Stimulated activated memory B cell treated with anti-CD40 and anti-IgM and Interleukin-4, amounts not matched to agents 10 μg/mL and 1 μg/mL and 100 μg/mL, for 72 hours (primary cell): ENCODE data around the gene FBN1.

Experiments used
- ATAC-seq: fragments of 150-1000 bp; cut with Tn5 transposase; 2 replicates; pipeline ENCODE4 v1.10.0; 2021
- H3K27ac Mint-ChIP-seq: one replicate; pipeline ENCODE4 v1.8.0; 2022; ENCODE audit warnings: mild to moderate bottlenecking, mixed read lengths
- H3K27me3 Mint-ChIP-seq: one replicate; pipeline ENCODE4 v1.8.0; 2022; ENCODE audit warnings: mixed read lengths
- H3K36me3 Mint-ChIP-seq: one replicate; pipeline ENCODE4 v1.8.0; 2022; ENCODE audit warnings: mixed read lengths
- H3K4me1 Mint-ChIP-seq: one replicate; pipeline ENCODE4 v1.8.0; 2022; ENCODE audit warnings: mixed read lengths
- H3K4me3 Mint-ChIP-seq: one replicate; pipeline ENCODE4 v1.8.0; 2022; ENCODE audit warnings: mild to moderate bottlenecking, moderate library complexity, mixed read lengths
- H3K9me3 Mint-ChIP-seq: one replicate; pipeline ENCODE4 v1.8.0; 2022; ENCODE audit warnings: mixed read lengths

Gene FBN1

GRCh38 chr15:48664436-48664835, 18.9 kb upstream of the FBN1 start:
- Mint-ChIP-seq H3K36me3 (no peaks in the 10 kb centered on the region), H3K27me3 (no peaks in the 10 kb centered on the region), H3K9me3 (peaks cover 6% of the 10 kb centered on the region), H3K4me1 (no peaks in the 10 kb centered on the region), H3K27ac (no peak overlapping the region), H3K4me3 (no peak overlapping the region)
- ATAC-seq = no peak

DNA sequence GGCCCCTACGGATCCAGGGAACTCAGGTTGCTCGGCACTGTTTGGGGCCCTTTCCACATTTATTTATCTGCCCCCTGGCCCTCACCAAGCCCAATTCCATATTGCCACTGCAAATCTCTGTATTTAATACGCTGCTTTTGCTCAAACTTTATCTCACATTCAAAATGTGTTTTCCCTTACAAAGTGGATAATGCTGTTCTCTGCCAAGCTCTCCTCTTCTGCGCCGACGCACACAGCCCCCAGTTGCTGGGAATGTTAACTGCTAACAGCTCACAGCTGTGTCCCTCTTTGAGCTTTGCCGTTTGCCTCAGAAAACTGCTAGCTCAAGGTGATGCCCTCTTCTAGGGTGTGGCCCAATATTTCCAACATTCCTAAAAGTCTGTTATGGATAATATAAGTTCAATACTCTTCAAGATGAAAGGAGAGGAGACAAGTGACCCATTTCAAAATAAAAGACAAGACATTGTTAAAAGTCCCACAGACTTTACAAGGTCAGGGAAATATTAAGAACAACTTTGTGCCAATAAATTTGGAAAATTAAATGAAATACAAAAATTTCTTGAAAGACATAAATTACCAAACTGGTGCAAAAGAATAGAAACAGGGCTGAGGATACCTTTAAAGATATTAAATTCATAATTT, 12.6 kb upstream of the FBN1 start:
- H3K9me3 Mint-ChIP-seq = peaks cover 6% of the 10 kb centered on the region
- H3K4me3 Mint-ChIP-seq = no peak overlapping the region
- no peaks in the 10 kb centered on the region for H3K36me3 Mint-ChIP-seq
- no peaks in the 10 kb centered on the region for H3K4me1 Mint-ChIP-seq
- no peak overlapping the region for H3K27ac Mint-ChIP-seq
- no peak for ATAC-seq
- H3K27me3 Mint-ChIP-seq = peaks cover 17% of the 10 kb centered on the region

DNA sequence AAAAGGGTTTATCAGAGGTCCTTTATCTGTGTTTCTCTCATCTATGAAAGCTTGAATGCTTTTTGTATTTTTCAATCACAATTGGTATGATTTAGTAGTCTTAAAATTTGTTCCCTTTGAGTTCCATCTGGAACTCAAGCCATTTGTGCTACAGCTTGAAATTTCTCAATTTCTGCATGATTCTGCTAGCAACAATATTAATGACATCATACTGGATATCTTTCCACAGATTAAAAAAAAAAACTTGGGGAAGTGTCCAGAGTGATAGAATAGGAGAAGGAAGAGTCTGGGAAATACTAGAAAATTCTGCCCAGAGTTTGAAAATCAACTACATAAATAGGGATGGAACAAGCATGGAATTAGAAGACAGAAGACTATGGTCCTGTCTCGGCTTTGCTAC, 9.3 kb upstream of the FBN1 start:
- Mint-ChIP-seq H3K4me1 (no peaks in the 10 kb centered on the region), H3K4me3 (no peak overlapping the region), H3K27me3 (peaks cover 17% of the 10 kb centered on the region), H3K27ac (no peak overlapping the region), H3K36me3 (no peaks in the 10 kb centered on the region), H3K9me3 (no peaks in the 10 kb centered on the region)
- ATAC-seq = no peak

- H3K9me3 Mint-ChIP-seq = no peaks in the 10 kb centered on the region
- H3K27ac Mint-ChIP-seq = no peak overlapping the region
- peak; percentile 19 for ATAC-seq
- no peaks in the 10 kb centered on the region for H3K36me3 Mint-ChIP-seq
- H3K27me3 Mint-ChIP-seq = peaks cover 17% of the 10 kb centered on the region
- H3K4me3 Mint-ChIP-seq = no peak overlapping the region
- H3K4me1 Mint-ChIP-seq = no peaks in the 10 kb centered on the region
Measured at GRCh38 chr15:48653913-48654670, 8.6 kb upstream of the FBN1 start.

DNA sequence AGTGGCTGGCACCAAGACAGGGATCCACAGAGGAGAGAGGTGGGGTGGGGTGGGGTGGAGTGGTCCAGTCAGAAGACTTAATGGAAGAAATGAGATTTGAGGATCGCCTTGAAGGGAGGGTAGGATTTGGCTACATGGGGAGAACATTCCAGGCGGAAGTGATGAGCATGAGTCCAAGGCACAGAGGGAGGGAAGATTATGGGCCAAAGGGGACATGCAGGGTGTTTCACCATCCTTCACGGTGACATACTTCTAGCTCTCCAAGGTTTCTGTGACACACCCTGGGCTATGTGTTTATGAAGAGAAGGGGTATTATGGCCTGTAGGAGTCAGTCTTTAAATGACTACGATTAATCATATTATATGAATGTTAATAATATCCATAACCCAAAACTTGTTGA, 7.7 kb upstream of the FBN1 start:
- ATAC-seq = no peak
- no peak overlapping the region for H3K4me3 Mint-ChIP-seq
- H3K27ac Mint-ChIP-seq = no peak overlapping the region
- no peaks in the 10 kb centered on the region for H3K4me1 Mint-ChIP-seq
- peaks cover 12% of the 10 kb centered on the region for H3K27me3 Mint-ChIP-seq
- no peaks in the 10 kb centered on the region for H3K36me3 Mint-ChIP-seq
- H3K9me3 Mint-ChIP-seq = no peaks in the 10 kb centered on the region

DNA sequence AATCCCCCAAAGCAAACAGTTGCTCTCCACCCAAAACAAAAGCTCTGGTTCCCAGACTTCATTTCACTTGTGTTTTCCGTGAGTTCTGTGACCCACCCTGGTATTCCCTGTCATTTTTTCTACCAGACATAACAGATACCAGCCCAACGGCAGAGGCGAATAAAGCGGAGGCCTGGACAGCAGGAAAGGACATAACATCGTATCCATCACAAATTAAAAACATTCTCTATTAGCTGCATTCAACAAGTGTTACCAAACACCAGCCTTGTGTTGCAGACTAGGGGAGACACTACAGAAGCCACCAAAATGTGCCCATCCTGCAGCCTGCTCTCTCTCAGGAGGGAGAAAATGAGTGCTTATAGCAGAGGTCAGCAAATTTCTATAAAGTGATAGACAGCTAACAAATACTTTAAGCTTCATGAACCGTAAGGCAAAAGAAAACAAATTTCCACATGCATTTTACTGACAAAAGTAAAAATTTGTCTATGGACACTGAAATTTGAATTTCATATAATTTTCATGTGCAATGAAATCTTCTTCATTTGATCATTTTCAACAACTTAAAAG, 7.1 kb upstream of the FBN1 start:
- H3K36me3 Mint-ChIP-seq = no peaks in the 10 kb centered on the region
- no peak for ATAC-seq
- no peaks in the 10 kb centered on the region for H3K9me3 Mint-ChIP-seq
- H3K4me3 Mint-ChIP-seq = no peak overlapping the region
- no peaks in the 10 kb centered on the region for H3K4me1 Mint-ChIP-seq
- H3K27me3 Mint-ChIP-seq = peaks cover 8% of the 10 kb centered on the region
- H3K27ac Mint-ChIP-seq = no peak overlapping the region

- H3K27ac Mint-ChIP-seq = no peak overlapping the region
- no peaks in the 10 kb centered on the region for H3K4me1 Mint-ChIP-seq
- peaks cover 3% of the 10 kb centered on the region for H3K27me3 Mint-ChIP-seq
- no peaks in the 10 kb centered on the region for H3K9me3 Mint-ChIP-seq
- H3K4me3 Mint-ChIP-seq = no peak overlapping the region
- no peaks in the 10 kb centered on the region for H3K36me3 Mint-ChIP-seq
- no peak for ATAC-seq
Measured at GRCh38 chr15:48650931-48651330, 5.4 kb upstream of the FBN1 start.

- Mint-ChIP-seq H3K27me3 (peaks cover 14% of the 10 kb centered on the region), H3K9me3 (no peaks in the 10 kb centered on the region), H3K4me1 (peaks cover 9% of the 10 kb centered on the region), H3K4me3 (no peak overlapping the region), H3K36me3 (no peaks in the 10 kb centered on the region), H3K27ac (no peak overlapping the region)
- ATAC-seq = no peak
Measured at GRCh38 chr15:48647962-48648361, 2.5 kb upstream of the FBN1 start.

GRCh38 chr15:48646331-48646730, 822 bp upstream of the FBN1 start:
- Mint-ChIP-seq H3K4me1 (peaks cover 9% of the 10 kb centered on the region), H3K36me3 (no peaks in the 10 kb centered on the region), H3K27me3 (peaks cover 14% of the 10 kb centered on the region), H3K9me3 (no peaks in the 10 kb centered on the region), H3K4me3 (peak overlapping the region; percentile 76), H3K27ac (no peak overlapping the region)
- peak; percentile 2 for ATAC-seq

GRCh38 chr15:48644827-48645557, 517 bp downstream of the FBN1 start:
- ATAC-seq = peak; percentile 55
- Mint-ChIP-seq H3K4me1 (peaks cover 9% of the 10 kb centered on the region), H3K27ac (no peak overlapping the region), H3K9me3 (no peaks in the 10 kb centered on the region), H3K36me3 (no peaks in the 10 kb centered on the region), H3K27me3 (peaks cover 14% of the 10 kb centered on the region), H3K4me3 (peak overlapping the region; percentile 76)

DNA sequence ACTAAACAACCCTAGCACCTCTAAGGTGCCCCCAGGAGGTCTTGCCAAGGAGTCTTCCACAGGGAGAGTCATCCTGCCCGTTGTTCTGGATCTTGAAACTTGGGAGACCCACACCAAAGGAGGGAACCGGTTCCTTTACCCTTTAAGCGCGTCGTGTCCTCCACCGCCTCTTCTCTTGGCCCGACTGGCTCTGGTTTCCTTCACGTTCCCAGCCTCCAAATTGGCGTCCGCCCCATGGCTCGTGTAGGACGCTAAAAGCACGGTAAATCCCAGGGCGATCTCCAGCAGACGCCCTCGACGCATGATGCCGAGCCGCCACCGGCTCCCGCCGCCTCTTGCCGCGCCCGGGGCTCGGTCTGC, 1.1 kb downstream of the FBN1 start:
- H3K36me3 Mint-ChIP-seq = no peaks in the 10 kb centered on the region
- no peaks in the 10 kb centered on the region for H3K9me3 Mint-ChIP-seq
- peaks cover 9% of the 10 kb centered on the region for H3K4me1 Mint-ChIP-seq
- H3K4me3 Mint-ChIP-seq = peak overlapping the region; percentile 24
- H3K27me3 Mint-ChIP-seq = peaks cover 14% of the 10 kb centered on the region
- no peak overlapping the region for H3K27ac Mint-ChIP-seq
- ATAC-seq = no peak

GRCh38 chr15:48643776-48644466, 1.6 kb downstream of the FBN1 start:
- H3K4me1 Mint-ChIP-seq = peaks cover 9% of the 10 kb centered on the region
- ATAC-seq = no peak
- H3K36me3 Mint-ChIP-seq = no peaks in the 10 kb centered on the region
- H3K4me3 Mint-ChIP-seq = no peak overlapping the region
- H3K27ac Mint-ChIP-seq = no peak overlapping the region
- H3K27me3 Mint-ChIP-seq = peaks cover 14% of the 10 kb centered on the region
- H3K9me3 Mint-ChIP-seq = no peaks in the 10 kb centered on the region

GRCh38 chr15:48643206-48643605, 2.3 kb downstream of the FBN1 start:
- Mint-ChIP-seq H3K36me3 (no peaks in the 10 kb centered on the region), H3K27ac (no peak overlapping the region), H3K9me3 (no peaks in the 10 kb centered on the region), H3K4me3 (no peak overlapping the region), H3K27me3 (peaks cover 14% of the 10 kb centered on the region), H3K4me1 (peaks cover 9% of the 10 kb centered on the region)
- no peak for ATAC-seq

- Mint-ChIP-seq H3K27me3 (peaks cover 14% of the 10 kb centered on the region), H3K36me3 (no peaks in the 10 kb centered on the region), H3K27ac (no peak overlapping the region), H3K9me3 (no peaks in the 10 kb centered on the region), H3K4me1 (peaks cover 9% of the 10 kb centered on the region), H3K4me3 (no peak overlapping the region)
- ATAC-seq = no peak
Measured at GRCh38 chr15:48642795-48643194, 2.7 kb downstream of the FBN1 start.

DNA sequence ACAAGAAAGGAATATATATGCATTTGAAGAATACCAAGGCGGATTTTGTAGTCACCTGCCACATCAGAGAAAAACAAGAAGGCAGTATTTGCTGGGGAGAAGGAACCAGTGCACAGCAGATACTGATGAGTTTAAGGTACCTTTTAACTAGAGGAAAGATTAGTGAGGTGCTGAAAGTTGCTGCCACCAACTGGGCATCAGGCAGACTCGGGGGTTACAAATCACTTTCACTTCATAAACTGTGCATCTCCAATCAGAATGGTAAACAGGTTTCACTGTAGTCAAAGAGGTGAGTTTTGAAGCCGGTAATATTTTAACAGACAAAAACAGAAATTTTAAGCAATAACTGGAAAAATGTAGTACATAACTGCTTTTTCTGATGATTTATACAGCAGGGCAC, 4.1 kb downstream of the FBN1 start:
- Mint-ChIP-seq H3K9me3 (no peaks in the 10 kb centered on the region), H3K27ac (no peak overlapping the region), H3K4me3 (no peak overlapping the region), H3K36me3 (no peaks in the 10 kb centered on the region), H3K4me1 (peaks cover 9% of the 10 kb centered on the region), H3K27me3 (peaks cover 14% of the 10 kb centered on the region)
- no peak for ATAC-seq
